Mesendoderm (in vitro differentiated cells): ENCODE results near the gene RPL4.

ENCODE experiments used
- DNase-seq: peaks from one replicate; pipeline ENCODE4 v3.0.0; 2013
- H2AK5ac ChIP-seq: 2 replicates; pipeline ENCODE4 v1.6.1; 2013; ENCODE audit warnings: low read length, inconsistent platforms
- H2BK120ac ChIP-seq: 2 replicates; pipeline ENCODE4 v1.6.1; 2013; ENCODE audit warnings: low read depth, mild to moderate bottlenecking, low read length, moderate library complexity, mixed read lengths
- H2BK15ac ChIP-seq: replicated peaks from 2 replicates; pipeline ENCODE4 v1.6.1; 2013; ENCODE audit warnings: low read depth, mild to moderate bottlenecking, moderate library complexity
- H2BK5ac ChIP-seq: 2 replicates; pipeline ENCODE4 v1.6.1; 2013; ENCODE audit warnings: low read length, inconsistent platforms
- H3K18ac ChIP-seq: 2 replicates; pipeline ENCODE4 v1.6.1; 2013; ENCODE audit warnings: mild to moderate bottlenecking, low read length, mixed read lengths
- H3K23ac ChIP-seq: one replicate; pipeline ENCODE4 v1.6.1; 2013; ENCODE audit warnings: low read length
- H3K27ac ChIP-seq: 2 replicates; pipeline ENCODE4 v1.5.1; 2013; ENCODE audit warnings: low read depth, mild to moderate bottlenecking, inconsistent platforms, low read length, moderate library complexity
- H3K27me3 ChIP-seq: 2 replicates; pipeline ENCODE4 v1.6.1; 2013; ENCODE audit warnings: low read length, control low read depth, mild to moderate bottlenecking, inconsistent platforms; ENCODE audit not compliant: insufficient read depth, poor library complexity
- H3K36me3 ChIP-seq: 2 replicates; pipeline ENCODE4 v1.6.1; 2013; ENCODE audit warnings: low read length, inconsistent platforms; ENCODE audit not compliant: control insufficient read depth, insufficient read depth
- H3K4ac ChIP-seq: one replicate; pipeline ENCODE4 v1.6.1; 2013; ENCODE audit warnings: low read depth, mild to moderate bottlenecking, low read length, moderate library complexity
- H3K4me1 ChIP-seq: 2 replicates; pipeline ENCODE4 v1.6.1; 2013; ENCODE audit warnings: low read depth, low read length, inconsistent platforms; ENCODE audit not compliant: control insufficient read depth
- H3K4me2 ChIP-seq: 2 replicates; pipeline ENCODE4 v1.6.1; 2013; ENCODE audit warnings: low read length
- H3K4me3 ChIP-seq: 2 replicates; pipeline ENCODE4 v1.5.1; 2013; ENCODE audit warnings: mild to moderate bottlenecking, low read length
- H3K56ac ChIP-seq: one replicate; pipeline ENCODE4 v1.6.1; 2013; ENCODE audit warnings: low read length
- H3K79me1 ChIP-seq: 2 replicates; pipeline ENCODE4 v1.6.1; 2013; ENCODE audit warnings: low read length, inconsistent platforms
- H3K79me2 ChIP-seq: 2 replicates; pipeline ENCODE4 v1.6.1; 2013; ENCODE audit warnings: mild to moderate bottlenecking, low read length; ENCODE audit not compliant: control insufficient read depth, insufficient read depth
- H3K9ac ChIP-seq: 2 replicates; pipeline ENCODE4 v1.6.1; 2013; ENCODE audit warnings: low read length, inconsistent platforms
- H4K5ac ChIP-seq: one replicate; pipeline ENCODE4 v1.6.1; 2013; ENCODE audit warnings: low read length
- H4K8ac ChIP-seq: one replicate; pipeline ENCODE4 v1.6.1; 2013; ENCODE audit warnings: low read depth, mild to moderate bottlenecking, control low read depth, low read length, moderate library complexity
- WGBS: extraction: QIAGEN DNeasy Blood & Tissue Kit; methylation state at CpG from one replicate; pipeline ENCODE4 v1.1.7; 2013; ENCODE audit warnings: low lambda C conversion rate, missing lambda C conversion rate; ENCODE audit not compliant: insufficient coverage; ENCODE audit errors: extremely low coverage; 5-methylcytosine and 5-hydroxymethylcytosine counted together

The RPL4 gene

GRCh38 chr15:66497502-66498455 is 6.9 kb downstream of the RPL4 start, which contains the start of gene SNAPC5:
SNAPC5 (minus strand) TSS chr15:66497762; CDS start chr15:66497731, 31 bp downstream.
- peak within 1 kb of the TSS; percentile 83 for H3K4me2 ChIP-seq
- peak within 1 kb of the TSS; percentile 73 for H3K23ac ChIP-seq
- H3K18ac ChIP-seq, result no peak within 1 kb of the TSS
- H4K5ac ChIP-seq, result peak within 1 kb of the TSS; percentile 47
- peaks cover 8% of the 10 kb centered on the region for H3K36me3 ChIP-seq
- no peak within 1 kb of the TSS for H2BK120ac ChIP-seq
- DNase-seq, result peak; percentile 98
- H3K4me3 ChIP-seq, result peak within 1 kb of the TSS; percentile 71
- H3K27me3 ChIP-seq, result no peaks in the 10 kb centered on the region
- H2BK15ac ChIP-seq, result no peak within 1 kb of the TSS
- H3K9ac ChIP-seq, result peak within 1 kb of the TSS; percentile 91
- peak within 1 kb of the TSS; percentile 83 for H3K4ac ChIP-seq
- H3K79me2 ChIP-seq, result peaks cover 11% of the 10 kb centered on the region
- peak within 1 kb of the TSS; percentile 79 for H3K27ac ChIP-seq
- H3K4me1 ChIP-seq, result no peaks in the 10 kb centered on the region
- peak within 1 kb of the TSS; percentile 65 for H2BK5ac ChIP-seq
- no CpG with 5 or more reads among the region's 43 CpGs for WGBS
- peak within 1 kb of the TSS; percentile 94 for H3K56ac ChIP-seq
- H2AK5ac ChIP-seq, result peak within 1 kb of the TSS; percentile 48
- peaks cover 3% of the 10 kb centered on the region for H3K79me1 ChIP-seq
- H4K8ac ChIP-seq, result no peak within 1 kb of the TSS

GRCh38 chr15:66496951-66497501 is 7.6 kb downstream of the RPL4 start:
- Histone ChIP-seq H3K27me3 (no peaks in the 10 kb centered on the region), H3K79me1 (peaks cover 3% of the 10 kb centered on the region), H4K5ac (peak overlapping the region; percentile 47), H2BK120ac (no peak overlapping the region), H3K56ac (peak overlapping the region; percentile 94), H3K4ac (peak overlapping the region; percentile 83), H2BK15ac (no peak overlapping the region), H2BK5ac (peak overlapping the region; percentile 65), H3K36me3 (peaks cover 8% of the 10 kb centered on the region), H3K4me3 (peak overlapping the region; percentile 71), H3K4me1 (no peaks in the 10 kb centered on the region), H3K4me2 (peak overlapping the region; percentile 83), H3K27ac (peak overlapping the region; percentile 79), H3K79me2 (peaks cover 7% of the 10 kb centered on the region), H3K23ac (peak overlapping the region; percentile 73), H3K9ac (peak overlapping the region; percentile 91), H4K8ac (no peak overlapping the region), H2AK5ac (peak overlapping the region; percentile 48), H3K18ac (no peak overlapping the region)
- DNase-seq, result no peak
- WGBS, result no CpG with 5 or more reads among the region's 17 CpGs

- H3K4ac ChIP-seq, result no peak overlapping the region
- peaks cover 3% of the 10 kb centered on the region for H3K79me1 ChIP-seq
- DNase-seq, result no peak
- no peak overlapping the region for H3K9ac ChIP-seq
- H2AK5ac ChIP-seq, result no peak overlapping the region
- no peak overlapping the region for H3K18ac ChIP-seq
- no peak overlapping the region for H2BK5ac ChIP-seq
- H2BK120ac ChIP-seq, result no peak overlapping the region
- no peak overlapping the region for H2BK15ac ChIP-seq
- no peaks in the 10 kb centered on the region for H3K79me2 ChIP-seq
- no CpG with 5 or more reads among the region's 2 CpGs for WGBS
- H3K27me3 ChIP-seq, result no peaks in the 10 kb centered on the region
- no peaks in the 10 kb centered on the region for H3K4me1 ChIP-seq
- H4K5ac ChIP-seq, result no peak overlapping the region
- H3K4me3 ChIP-seq, result no peak overlapping the region
- no peak overlapping the region for H3K56ac ChIP-seq
- H3K27ac ChIP-seq, result no peak overlapping the region
- no peak overlapping the region for H3K4me2 ChIP-seq
- H4K8ac ChIP-seq, result no peak overlapping the region
- no peak overlapping the region for H3K23ac ChIP-seq
- peaks cover 10% of the 10 kb centered on the region for H3K36me3 ChIP-seq
Measured at GRCh38 chr15:66494262-66494661, 10.4 kb downstream of the RPL4 start.

GRCh38 chr15:66491846-66492245 is 12.8 kb downstream of the RPL4 start:
- Histone ChIP-seq H4K8ac (no peak overlapping the region), H2AK5ac (no peak overlapping the region), H2BK5ac (no peak overlapping the region), H3K79me1 (peaks cover 1% of the 10 kb centered on the region), H3K56ac (no peak overlapping the region), H2BK120ac (no peak overlapping the region), H3K36me3 (peaks cover 7% of the 10 kb centered on the region), H3K4ac (no peak overlapping the region), H2BK15ac (no peak overlapping the region), H3K18ac (no peak overlapping the region), H3K4me3 (no peak overlapping the region), H3K9ac (no peak overlapping the region), H3K4me1 (no peaks in the 10 kb centered on the region), H4K5ac (no peak overlapping the region), H3K27me3 (no peaks in the 10 kb centered on the region), H3K79me2 (no peaks in the 10 kb centered on the region), H3K27ac (no peak overlapping the region), H3K4me2 (no peak overlapping the region), H3K23ac (no peak overlapping the region)
- no CpG with 5 or more reads among the region's 3 CpGs for WGBS
- DNase-seq, result no peak

- H3K79me2 ChIP-seq, result no peaks in the 10 kb centered on the region
- H2BK5ac ChIP-seq, result no peak overlapping the region
- no peaks in the 10 kb centered on the region for H3K4me1 ChIP-seq
- H3K4ac ChIP-seq, result no peak overlapping the region
- H3K79me1 ChIP-seq, result peaks cover 2% of the 10 kb centered on the region
- H3K18ac ChIP-seq, result no peak overlapping the region
- no peak for DNase-seq
- H3K4me3 ChIP-seq, result no peak overlapping the region
- H2BK120ac ChIP-seq, result no peak overlapping the region
- H4K5ac ChIP-seq, result no peak overlapping the region
- H3K27me3 ChIP-seq, result no peaks in the 10 kb centered on the region
- H3K56ac ChIP-seq, result no peak overlapping the region
- H2AK5ac ChIP-seq, result no peak overlapping the region
- no peak overlapping the region for H2BK15ac ChIP-seq
- no peak overlapping the region for H3K4me2 ChIP-seq
- peaks cover 7% of the 10 kb centered on the region for H3K36me3 ChIP-seq
- no peak overlapping the region for H3K27ac ChIP-seq
- no peak overlapping the region for H4K8ac ChIP-seq
- no peak overlapping the region for H3K23ac ChIP-seq
- no CpG with 5 or more reads among the region's 6 CpGs for WGBS
- H3K9ac ChIP-seq, result no peak overlapping the region
Measured at GRCh38 chr15:66489179-66489791, 15.4 kb downstream of the RPL4 start.
